Measurements from ENCODE around the gene LEP.

LEP gene

GRCh38 chr7:128243273-128243672 lies 2.2 kb downstream of the LEP start:
- TF ChIP-seq CTCF (IDR thresholded peaks at IDR 0.05; ENCODE audit: insufficient read depth, low read depth, low read length, missing control alignments), result no peak
- no peak overlapping the region for H3K4me3 ChIP-seq (ENCODE audit: low read depth, low read length)
- no peak for DNase-seq (ENCODE audit: low read depth)

- no peak for TF ChIP-seq CTCF (IDR thresholded peaks at IDR 0.05; ENCODE audit: insufficient read depth, low read depth, low read length, missing control alignments)
- no peak for DNase-seq (ENCODE audit: low read depth)
- no peak overlapping the region for H3K4me3 ChIP-seq (ENCODE audit: low read depth, low read length)
Measured at GRCh38 chr7:128244861-128245260, 3.8 kb downstream of the LEP start.

- no peak overlapping the region for H3K4me3 ChIP-seq (ENCODE audit: low read depth, low read length)
- no peak for TF ChIP-seq CTCF (IDR thresholded peaks at IDR 0.05; ENCODE audit: insufficient read depth, low read depth, low read length, missing control alignments)
- no peak for DNase-seq (ENCODE audit: low read depth)
Measured at GRCh38 chr7:128247108-128247507, 6.0 kb downstream of the LEP start.

- DNase-seq (ENCODE audit: low read depth), result no peak
- no peak for TF ChIP-seq CTCF (IDR thresholded peaks at IDR 0.05; ENCODE audit: insufficient read depth, low read depth, low read length, missing control alignments)
- no peak overlapping the region for H3K4me3 ChIP-seq (ENCODE audit: low read depth, low read length)
Measured at GRCh38 chr7:128247640-128248194, 6.6 kb downstream of the LEP start.

GRCh38 chr7:128251337-128251736 lies 10.3 kb downstream of the LEP start:
- TF ChIP-seq CTCF (IDR thresholded peaks at IDR 0.05; ENCODE audit: insufficient read depth, low read depth, low read length, missing control alignments), result no peak
- no peak overlapping the region for H3K4me3 ChIP-seq (ENCODE audit: low read depth, low read length)
- DNase-seq (ENCODE audit: low read depth), result no peak

GRCh38 chr7:128253701-128254100 lies 12.6 kb downstream of the LEP start:
- no peak overlapping the region for H3K4me3 ChIP-seq (ENCODE audit: low read depth, low read length)
- DNase-seq (ENCODE audit: low read depth), result no peak
- no peak for TF ChIP-seq CTCF (IDR thresholded peaks at IDR 0.05; ENCODE audit: insufficient read depth, low read depth, low read length, missing control alignments)

- DNase-seq (ENCODE audit: low read depth), result no peak
- TF ChIP-seq CTCF (IDR thresholded peaks at IDR 0.05; ENCODE audit: insufficient read depth, low read depth, low read length, missing control alignments), result no peak
- H3K4me3 ChIP-seq (ENCODE audit: low read depth, low read length), result no peak overlapping the region
Measured at GRCh38 chr7:128254470-128254869, 13.4 kb downstream of the LEP start.

All from GM12865 (cell line).